HepG2 (cell line): ENCODE data around the gene EIF1AD. TPM values are rescaled to one million over a fixed set of nuclear protein-coding genes. Genes with fewer than 3 reads are reported as not detected.

Source experiments
- EED ChIP-seq: sonication (generic); formaldehyde crosslinking; IDR thresholded peaks from 2 replicates; pipeline ENCODE4 v1.5.0; 2020; ENCODE audit warnings: mild to moderate bottlenecking, missing genetic modification reagents
- GLI4 ChIP-seq: sonication (generic); formaldehyde crosslinking; IDR thresholded peaks from 2 replicates; pipeline ENCODE4 v1.5.1; 2020; ENCODE audit warnings: missing genetic modification reagents, mild to moderate bottlenecking, moderate library complexity, borderline replicate concordance
- KLF15 ChIP-seq: sonication (generic); formaldehyde crosslinking; IDR thresholded peaks from 2 replicates; pipeline ENCODE4 v1.8.1; 2023; ENCODE audit warnings: borderline replicate concordance, mild to moderate bottlenecking, inconsistent platforms, missing genetic modification reagents, mixed read lengths
- NCOA2 ChIP-seq: sonication (generic); formaldehyde crosslinking; IDR thresholded peaks from 2 replicates; pipeline ENCODE4 v1.8.0; 2022; ENCODE audit warnings: inconsistent platforms
- RAD21 ChIP-seq: fragments of 450-650 bp; formaldehyde crosslinking; IDR thresholded peaks from 2 replicates; pipeline ENCODE4 v1.5.0; 2020; ENCODE audit warnings: mild to moderate bottlenecking
- REL ChIP-seq: sonication (generic); formaldehyde crosslinking; conservative IDR thresholded peaks from 2 replicates; pipeline ENCODE4 v1.8.0; 2022; ENCODE audit warnings: mild to moderate bottlenecking, missing genetic modification reagents, moderate library complexity
- RFX1 ChIP-seq: fragments of 450-650 bp; IDR thresholded peaks from 2 replicates; pipeline ENCODE4 v1.6.1; 2017
- SAP130 ChIP-seq: IDR thresholded peaks from 2 replicates; pipeline ENCODE4 v1.6.1; 2016; ENCODE audit warnings: low read depth
- SNAPC4 ChIP-seq: sonication (generic); formaldehyde crosslinking; IDR thresholded peaks from 2 replicates; pipeline ENCODE4 v1.4.0; 2020; ENCODE audit warnings: mild to moderate bottlenecking, missing genetic modification reagents
- ZFP90 ChIP-seq: sonication (generic); formaldehyde crosslinking; IDR thresholded peaks from 2 replicates; pipeline ENCODE4 v1.8.0; 2022; ENCODE audit warnings: missing genetic modification reagents, mild to moderate bottlenecking, inconsistent platforms, borderline replicate concordance
- ZNF180 ChIP-seq: sonication (generic); formaldehyde crosslinking; IDR thresholded peaks from 2 replicates; pipeline ENCODE4 v1.4.0; 2020; ENCODE audit warnings: low read depth, missing genetic modification reagents, borderline replicate concordance
- ZNF451 ChIP-seq: sonication (generic); formaldehyde crosslinking; IDR thresholded peaks from 2 replicates; pipeline ENCODE4 v1.5.0; 2020; ENCODE audit warnings: mild to moderate bottlenecking, missing genetic modification reagents
- polyA plus RNA-seq, 8 experiments: library from polyadenylated mRNA; depleted of rRNA in 3 of 8; stranded (reverse) in 7 of 8; unstranded in 1 of 8; fragments of >200 nt; fragmentation: Illumina TruSeq in 4 of 8; extraction: Trizol in 4 of 8; gene quantifications; 2 replicates each; pipeline versions ENCODE4 v1.2.1 to v1.2.3, GENCODE V29; 2011 to 2016; ENCODE audit warnings: low read depth in 4 of 8, missing spikeins in 1 of 8, mixed read lengths in 1 of 8; ENCODE audit not compliant: insufficient read depth in 1 of 8
- total RNA-seq, 5 experiments: library from RNA; depleted of rRNA; stranded (reverse); fragments of >200 nt; fragmentation: Illumina TruSeq; extraction: Trizol; gene quantifications; 2 replicates each; pipeline ENCODE4 v1.2.3, GENCODE V29; 2016; ENCODE audit warnings: low read depth in 1 of 5
- TF ChIP-seq, protein P1 (sequence below): sonication (generic); formaldehyde crosslinking; IDR thresholded peaks from 2 replicates; pipeline ENCODE4 v1.4.0; 2020; ENCODE audit warnings: missing genetic modification reagents, borderline replicate concordance
- TF ChIP-seq, protein P2 (sequence below): sonication (generic); formaldehyde crosslinking; IDR thresholded peaks from 2 replicates; pipeline ENCODE4 v1.4.0; 2020; ENCODE audit warnings: missing genetic modification reagents
- TF ChIP-seq, protein P3 (sequence below): sonication (generic); formaldehyde crosslinking; IDR thresholded peaks from 2 replicates; pipeline ENCODE4 v1.5.1; 2020; ENCODE audit warnings: missing genetic modification reagents, mild to moderate bottlenecking, borderline replicate concordance
- TF ChIP-seq, protein P4 (sequence below): sonication (generic); formaldehyde crosslinking; IDR thresholded peaks from 2 replicates; pipeline ENCODE4 v1.4.0; 2020; ENCODE audit warnings: missing genetic modification reagents

The EIF1AD gene
- total and polyA plus RNA-seq, 2 of the 13 experiments (the other 11 are each of a cell fraction or from before 2014, with no cell fraction given) = 18.2 to 30.8 TPM

DNA sequence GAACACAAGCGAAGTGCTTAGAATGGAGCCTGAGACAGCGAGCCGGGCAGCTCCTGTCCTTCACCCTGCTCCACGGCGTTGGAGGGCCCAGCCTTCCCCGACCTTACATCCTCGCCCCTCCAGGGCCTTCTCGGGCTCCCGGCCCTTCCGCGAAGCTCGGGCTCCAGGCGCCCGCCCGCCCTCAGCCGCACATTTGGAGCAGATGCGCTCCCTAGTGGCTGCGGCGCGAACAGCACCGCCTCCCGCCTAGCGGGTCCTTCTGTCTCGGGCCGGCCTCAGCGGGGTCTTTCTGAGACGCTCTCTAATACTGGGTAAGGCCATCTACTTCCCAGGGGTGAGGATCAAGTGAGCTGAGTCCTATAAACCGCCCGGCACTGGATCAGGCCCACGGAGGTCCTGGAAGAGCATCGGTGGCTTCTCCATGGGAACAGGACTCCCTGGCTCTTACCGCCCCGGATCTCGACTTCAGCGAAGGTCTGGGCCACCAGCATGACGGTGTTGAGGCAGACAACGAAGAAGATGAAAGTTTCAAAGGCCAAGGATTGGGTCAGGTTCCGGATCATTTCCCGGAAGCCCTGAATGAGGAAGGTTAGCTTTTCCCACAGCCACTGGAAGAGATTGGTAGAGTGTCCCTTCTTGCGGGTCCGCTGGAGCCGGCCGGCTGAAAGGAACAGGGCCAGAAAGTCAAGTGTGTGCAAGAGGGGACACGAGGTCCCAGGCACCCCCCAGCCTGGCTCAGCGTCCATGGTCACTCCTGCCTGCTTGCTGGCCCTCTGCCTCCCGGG lies 20.6 kb upstream of the EIF1AD start (continued):
- TF ChIP-seq, protein P1, sequence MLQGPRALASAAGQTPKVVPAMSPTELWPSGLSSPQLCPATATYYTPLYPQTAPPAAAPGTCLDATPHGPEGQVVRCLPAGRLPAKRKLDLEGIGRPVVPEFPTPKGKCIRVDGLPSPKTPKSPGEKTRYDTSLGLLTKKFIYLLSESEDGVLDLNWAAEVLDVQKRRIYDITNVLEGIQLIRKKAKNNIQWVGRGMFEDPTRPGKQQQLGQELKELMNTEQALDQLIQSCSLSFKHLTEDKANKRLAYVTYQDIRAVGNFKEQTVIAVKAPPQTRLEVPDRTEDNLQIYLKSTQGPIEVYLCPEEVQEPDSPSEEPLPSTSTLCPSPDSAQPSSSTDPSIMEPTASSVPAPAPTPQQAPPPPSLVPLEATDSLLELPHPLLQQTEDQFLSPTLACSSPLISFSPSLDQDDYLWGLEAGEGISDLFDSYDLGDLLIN (CRISPR knock-in tag) = peak; percentile 48; the same call in 1 of the 2 replicates
- TF ChIP-seq REL (no peak), SNAPC4 (CRISPR knock-in tag) (no peak), KLF15 (CRISPR knock-in tag) (no peak), ZFP90 (CRISPR knock-in tag) (peak; percentile 72; the same call in 1 of the 2 replicates), RFX1 (no peak), NCOA2 (CRISPR knock-in tag) (no peak), EED (CRISPR knock-in tag) (no peak), GLI4 (CRISPR knock-in tag) (0 out of 2 replicates have a peak, but pooled peaks have one; percentile 45), ZNF451 (CRISPR knock-in tag) (no peak), SAP130 (peak; percentile 33; the same call in 1 of the 2 replicates), RAD21 (CRISPR knock-in tag) (peak; percentile 71), ZNF180 (CRISPR knock-in tag) (peak; percentile 51; the same call in 1 of the 2 replicates)
- TF ChIP-seq, protein P2, sequence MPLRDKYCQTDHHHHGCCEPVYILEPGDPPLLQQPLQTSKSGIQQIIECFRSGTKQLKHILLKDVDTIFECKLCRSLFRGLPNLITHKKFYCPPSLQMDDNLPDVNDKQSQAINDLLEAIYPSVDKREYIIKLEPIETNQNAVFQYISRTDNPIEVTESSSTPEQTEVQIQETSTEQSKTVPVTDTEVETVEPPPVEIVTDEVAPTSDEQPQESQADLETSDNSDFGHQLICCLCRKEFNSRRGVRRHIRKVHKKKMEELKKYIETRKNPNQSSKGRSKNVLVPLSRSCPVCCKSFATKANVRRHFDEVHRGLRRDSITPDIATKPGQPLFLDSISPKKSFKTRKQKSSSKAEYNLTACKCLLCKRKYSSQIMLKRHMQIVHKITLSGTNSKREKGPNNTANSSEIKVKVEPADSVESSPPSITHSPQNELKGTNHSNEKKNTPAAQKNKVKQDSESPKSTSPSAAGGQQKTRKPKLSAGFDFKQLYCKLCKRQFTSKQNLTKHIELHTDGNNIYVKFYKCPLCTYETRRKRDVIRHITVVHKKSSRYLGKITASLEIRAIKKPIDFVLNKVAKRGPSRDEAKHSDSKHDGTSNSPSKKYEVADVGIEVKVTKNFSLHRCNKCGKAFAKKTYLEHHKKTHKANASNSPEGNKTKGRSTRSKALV (CRISPR knock-in tag) = peak; percentile 46; the same call in 1 of the 2 replicates
- TF ChIP-seq, protein P3, sequence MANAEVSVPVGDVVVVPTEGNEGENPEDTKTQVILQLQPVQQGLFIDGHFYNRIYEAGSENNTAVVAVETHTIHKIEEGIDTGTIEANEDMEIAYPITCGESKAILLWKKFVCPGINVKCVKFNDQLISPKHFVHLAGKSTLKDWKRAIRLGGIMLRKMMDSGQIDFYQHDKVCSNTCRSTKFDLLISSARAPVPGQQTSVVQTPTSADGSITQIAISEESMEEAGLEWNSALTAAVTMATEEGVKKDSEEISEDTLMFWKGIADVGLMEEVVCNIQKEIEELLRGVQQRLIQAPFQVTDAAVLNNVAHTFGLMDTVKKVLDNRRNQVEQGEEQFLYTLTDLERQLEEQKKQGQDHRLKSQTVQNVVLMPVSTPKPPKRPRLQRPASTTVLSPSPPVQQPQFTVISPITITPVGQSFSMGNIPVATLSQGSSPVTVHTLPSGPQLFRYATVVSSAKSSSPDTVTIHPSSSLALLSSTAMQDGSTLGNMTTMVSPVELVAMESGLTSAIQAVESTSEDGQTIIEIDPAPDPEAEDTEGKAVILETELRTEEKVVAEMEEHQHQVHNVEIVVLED (CRISPR knock-in tag) = peak; percentile 32; the same call in 1 of the 2 replicates
- TF ChIP-seq, protein P4, sequence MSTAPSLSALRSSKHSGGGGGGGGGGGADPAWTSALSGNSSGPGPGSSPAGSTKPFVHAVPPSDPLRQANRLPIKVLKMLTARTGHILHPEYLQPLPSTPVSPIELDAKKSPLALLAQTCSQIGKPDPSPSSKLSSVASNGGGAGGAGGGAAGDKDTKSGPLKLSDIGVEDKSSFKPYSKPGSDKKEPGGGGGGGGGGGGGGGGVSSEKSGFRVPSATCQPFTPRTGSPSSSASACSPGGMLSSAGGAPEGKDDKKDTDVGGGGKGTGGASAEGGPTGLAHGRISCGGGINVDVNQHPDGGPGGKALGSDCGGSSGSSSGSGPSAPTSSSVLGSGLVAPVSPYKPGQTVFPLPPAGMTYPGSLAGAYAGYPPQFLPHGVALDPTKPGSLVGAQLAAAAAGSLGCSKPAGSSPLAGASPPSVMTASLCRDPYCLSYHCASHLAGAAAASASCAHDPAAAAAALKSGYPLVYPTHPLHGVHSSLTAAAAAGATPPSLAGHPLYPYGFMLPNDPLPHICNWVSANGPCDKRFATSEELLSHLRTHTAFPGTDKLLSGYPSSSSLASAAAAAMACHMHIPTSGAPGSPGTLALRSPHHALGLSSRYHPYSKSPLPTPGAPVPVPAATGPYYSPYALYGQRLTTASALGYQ = no peak
